ENCODE data around the gene UBASH3A.

The UBASH3A gene, protein sequence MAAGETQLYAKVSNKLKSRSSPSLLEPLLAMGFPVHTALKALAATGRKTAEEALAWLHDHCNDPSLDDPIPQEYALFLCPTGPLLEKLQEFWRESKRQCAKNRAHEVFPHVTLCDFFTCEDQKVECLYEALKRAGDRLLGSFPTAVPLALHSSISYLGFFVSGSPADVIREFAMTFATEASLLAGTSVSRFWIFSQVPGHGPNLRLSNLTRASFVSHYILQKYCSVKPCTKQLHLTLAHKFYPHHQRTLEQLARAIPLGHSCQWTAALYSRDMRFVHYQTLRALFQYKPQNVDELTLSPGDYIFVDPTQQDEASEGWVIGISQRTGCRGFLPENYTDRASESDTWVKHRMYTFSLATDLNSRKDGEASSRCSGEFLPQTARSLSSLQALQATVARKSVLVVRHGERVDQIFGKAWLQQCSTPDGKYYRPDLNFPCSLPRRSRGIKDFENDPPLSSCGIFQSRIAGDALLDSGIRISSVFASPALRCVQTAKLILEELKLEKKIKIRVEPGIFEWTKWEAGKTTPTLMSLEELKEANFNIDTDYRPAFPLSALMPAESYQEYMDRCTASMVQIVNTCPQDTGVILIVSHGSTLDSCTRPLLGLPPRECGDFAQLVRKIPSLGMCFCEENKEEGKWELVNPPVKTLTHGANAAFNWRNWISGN

DNA sequence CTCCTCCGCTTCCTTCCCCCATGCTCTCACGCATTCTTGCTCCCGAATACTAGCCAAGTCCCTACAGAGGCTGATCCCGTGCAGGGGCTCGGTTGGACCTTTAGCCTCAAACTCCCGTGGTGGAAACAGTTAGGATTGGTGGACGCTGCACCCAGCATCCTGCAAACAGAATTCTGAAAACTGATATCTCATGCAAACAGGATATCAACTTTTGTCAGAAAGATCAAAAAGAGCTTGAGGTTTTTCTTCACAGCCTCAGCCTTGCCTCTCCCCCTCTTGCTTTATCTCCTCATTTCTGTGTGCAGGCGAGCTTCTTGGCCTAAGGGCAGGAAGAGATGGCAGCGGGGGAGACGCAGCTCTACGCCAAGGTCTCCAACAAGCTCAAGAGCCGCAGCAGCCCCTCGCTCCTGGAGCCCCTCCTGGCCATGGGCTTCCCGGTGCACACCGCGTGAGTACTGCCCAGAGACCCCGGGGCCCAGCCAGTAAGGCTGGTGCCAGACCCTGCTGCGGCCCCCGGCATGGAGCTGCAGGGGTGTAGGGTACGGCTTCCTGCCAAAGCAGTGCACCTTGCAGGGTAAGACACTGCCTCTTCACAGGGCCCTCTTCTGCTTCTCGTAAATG is at the start of gene UBASH3A:
UBASH3A (plus strand) TSS at position 292 of the 621 bp plus-strand sequence; CDS start at position 336, 44 bp downstream.
- no peak for DNase-seq (ENCODE audit: low read depth in 3 of 3)

- no peak for DNase-seq (ENCODE audit: low read depth in 3 of 3)
These were observed 47.7 kb upstream of the UBASH3A start for GRCh38 chr21:42356046-42356445.

GRCh38 chr21:42356650-42357049 is 47.1 kb upstream of the UBASH3A start:
- DNase-seq (ENCODE audit: low read depth in 3 of 3): no peak

- DNase-seq (ENCODE audit: low read depth in 3 of 3): no peak
These were observed 46.4 kb upstream of the UBASH3A start for GRCh38 chr21:42357307-42357706.

DNA sequence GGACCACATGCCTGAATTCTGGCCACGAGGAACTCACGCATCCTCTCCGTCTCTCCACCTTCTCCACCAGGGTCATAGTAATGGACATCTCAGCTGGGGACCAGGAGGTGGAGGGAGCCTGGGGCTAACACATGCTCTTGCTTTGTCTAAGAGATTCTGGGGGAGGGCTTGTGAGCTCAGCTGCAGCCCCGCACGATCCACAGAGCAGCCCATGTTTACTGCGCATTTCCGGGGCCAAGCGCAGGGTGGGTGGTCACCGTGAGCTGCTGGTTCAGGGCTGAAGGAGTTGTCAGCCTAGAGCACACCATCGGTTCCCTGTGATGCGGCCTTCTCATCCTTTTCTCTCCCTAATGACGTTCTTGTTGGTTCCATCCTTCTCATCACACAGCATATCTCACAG is 45.4 kb upstream of the UBASH3A start:
- DNase-seq (ENCODE audit: low read depth in 3 of 3): no peak

- DNase-seq (ENCODE audit: low read depth in 3 of 3): no peak
These were observed 44.8 kb upstream of the UBASH3A start for GRCh38 chr21:42358937-42359336.

DNA sequence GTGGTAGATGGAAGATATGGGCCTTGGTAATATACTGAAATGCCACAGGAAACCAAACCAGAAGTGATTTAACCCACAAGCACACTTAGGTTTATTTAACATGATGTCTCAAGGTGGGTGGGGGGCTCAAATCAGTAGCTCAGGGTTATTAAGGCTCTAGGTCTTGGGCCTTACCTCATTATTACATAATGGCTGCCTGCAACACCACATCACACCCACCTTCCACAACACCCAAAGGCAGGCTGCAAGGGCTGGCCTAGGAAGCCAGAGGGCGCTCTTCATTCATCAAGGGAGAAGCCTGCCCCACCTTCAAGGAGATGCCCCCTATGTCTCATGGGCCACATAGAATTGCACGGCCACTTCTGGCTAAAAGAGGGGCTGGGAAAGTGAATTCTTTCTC is 43.4 kb upstream of the UBASH3A start:
- DNase-seq (ENCODE audit: low read depth in 3 of 3): no peak

DNA sequence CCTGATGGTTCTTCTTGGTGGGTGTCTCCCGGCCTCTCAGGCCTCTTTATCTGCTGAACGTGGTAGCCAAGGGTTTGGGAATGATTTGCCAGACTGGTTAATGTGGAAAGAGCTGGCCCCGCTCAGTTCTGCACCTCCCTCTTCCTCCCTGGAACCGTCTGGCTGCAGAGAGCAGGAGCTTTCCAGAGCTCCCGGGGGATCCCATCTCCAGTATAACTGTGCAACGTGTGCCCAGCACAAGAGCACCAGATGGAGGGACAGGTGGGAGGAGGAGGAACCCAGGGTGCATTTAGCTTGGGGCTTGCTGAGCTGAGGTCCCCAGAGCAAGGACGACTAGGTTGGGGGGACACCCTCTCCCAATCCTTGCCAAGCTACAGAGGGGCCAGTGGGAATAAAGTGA is 42.4 kb upstream of the UBASH3A start:
- DNase-seq (ENCODE audit: low read depth in 3 of 3): no peak

GRCh38 chr21:42362198-42362597 is 41.5 kb upstream of the UBASH3A start:
- no peak for DNase-seq (ENCODE audit: low read depth in 3 of 3)

GRCh38 chr21:42362700-42363099 is 41.0 kb upstream of the UBASH3A start:
- no peak for DNase-seq (ENCODE audit: low read depth in 3 of 3)

DNA sequence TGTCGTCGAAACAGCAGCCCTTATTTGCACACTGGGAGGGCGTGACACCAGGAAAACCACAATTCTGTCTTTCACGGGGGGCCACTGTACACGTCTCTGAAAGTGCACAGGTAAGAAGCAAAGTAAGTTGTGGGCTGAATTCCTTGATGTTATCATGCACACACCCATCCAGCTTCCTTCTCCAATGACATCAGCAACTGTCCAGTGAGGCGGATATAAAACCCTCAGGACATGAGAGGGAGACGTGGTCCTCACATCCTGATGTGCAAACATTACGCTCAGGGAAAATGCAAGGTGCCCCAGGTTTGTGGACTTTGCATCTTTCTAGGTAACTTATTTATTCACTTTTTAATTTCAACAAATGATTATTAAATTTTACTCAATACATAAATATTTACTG is 40.4 kb upstream of the UBASH3A start:
- DNase-seq (ENCODE audit: low read depth in 3 of 3): no peak

DNA sequence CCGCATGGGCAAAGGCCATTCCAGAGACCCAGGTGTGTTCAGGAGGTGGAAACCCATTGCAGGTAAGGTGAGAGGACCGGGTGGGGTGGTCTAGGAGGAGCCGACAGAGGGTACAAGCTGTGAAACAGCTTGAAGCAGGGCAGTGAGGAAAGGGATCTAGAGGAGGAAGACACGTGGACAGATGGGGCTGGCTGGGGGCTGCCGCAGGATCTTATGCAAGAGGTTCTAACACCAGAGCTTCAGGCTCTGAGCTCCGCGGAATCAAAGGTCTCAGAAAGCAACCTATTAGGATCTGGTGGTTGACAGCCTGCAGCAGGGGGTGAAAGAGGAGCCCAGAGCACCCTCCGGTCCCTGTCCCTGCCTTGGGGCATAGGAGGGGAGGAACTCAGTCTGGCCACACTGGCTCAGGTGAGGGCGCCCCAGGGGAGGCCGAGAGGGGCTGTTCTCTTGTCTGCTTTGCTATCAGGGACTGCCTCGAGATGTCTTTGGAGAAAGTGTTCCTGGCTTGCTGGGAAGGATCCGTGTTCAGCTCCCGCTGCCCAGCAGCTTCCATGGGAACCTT is 39.3 kb upstream of the UBASH3A start:
- no peak for DNase-seq (ENCODE audit: low read depth in 3 of 3)

DNA sequence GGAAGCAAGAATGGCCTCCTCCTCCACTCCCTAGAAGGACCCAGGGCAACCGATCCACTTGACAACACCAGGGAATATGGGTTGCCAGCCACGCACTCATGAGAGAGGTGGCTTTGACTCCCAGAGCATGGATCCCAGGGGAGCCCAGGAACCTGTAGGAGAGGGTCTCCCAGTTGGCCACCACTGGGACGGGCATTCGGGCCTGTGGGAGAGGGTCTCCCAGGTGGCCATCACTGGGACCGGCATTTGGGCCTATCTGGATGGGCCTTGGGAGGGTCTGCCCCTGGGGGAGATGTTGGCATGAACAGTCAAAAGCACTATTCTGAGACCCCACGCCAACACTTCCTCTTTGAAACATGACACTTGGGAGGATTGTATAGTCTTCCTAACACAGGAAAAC is 37.9 kb upstream of the UBASH3A start:
- DNase-seq (ENCODE audit: low read depth in 3 of 3): no peak

- DNase-seq (ENCODE audit: low read depth in 3 of 3): no peak
These were observed 37.3 kb upstream of the UBASH3A start, which contains the start of gene TFF1 for GRCh38 chr21:42366292-42367010. Gene TFF1 (minus strand): TSS chr21:42366535. CDS start chr21:42366495, 40 bp downstream.

- no peak for DNase-seq (ENCODE audit: low read depth in 3 of 3)
These were observed 36.1 kb upstream of the UBASH3A start for GRCh38 chr21:42367367-42368165.

GRCh38 chr21:42369821-42370220 is 33.9 kb upstream of the UBASH3A start:
- DNase-seq (ENCODE audit: low read depth in 3 of 3): no peak

GRCh38 chr21:42370894-42371654 is 32.6 kb upstream of the UBASH3A start:
- no peak for DNase-seq (ENCODE audit: low read depth in 3 of 3)

DNA sequence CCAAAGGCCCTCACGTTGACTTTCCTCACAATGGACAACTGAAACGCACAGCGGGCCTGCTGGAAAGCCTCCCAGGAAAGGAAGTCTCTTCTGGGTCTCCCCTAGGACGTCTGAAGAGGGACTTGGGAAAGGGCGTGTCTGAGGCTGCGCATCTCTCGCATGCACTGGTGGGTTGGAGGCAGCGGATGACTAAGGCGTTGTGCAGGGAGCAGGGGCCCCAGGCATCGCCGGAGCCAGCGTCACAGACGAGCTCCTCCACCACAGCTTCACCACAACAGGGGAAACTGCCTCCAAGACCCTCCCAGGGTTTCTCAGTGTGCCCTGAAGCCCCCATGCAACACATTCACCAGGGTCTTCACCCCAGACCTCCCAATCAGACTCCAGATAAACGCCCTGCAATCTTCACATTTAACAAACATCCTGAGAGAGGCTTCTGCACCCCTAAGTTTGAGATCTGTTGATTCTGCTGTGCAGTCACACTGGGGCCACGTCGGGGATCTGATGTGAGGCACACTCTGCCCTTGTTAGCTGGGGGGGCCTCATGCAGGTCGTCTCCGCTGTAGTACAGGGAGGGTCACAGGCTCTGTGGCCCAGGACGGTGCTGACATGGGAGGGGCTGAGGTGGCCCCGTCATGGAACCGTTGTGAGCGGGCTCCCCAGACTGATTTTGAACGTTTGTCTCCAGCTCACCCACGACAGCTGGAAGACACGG is 30.4 kb upstream of the UBASH3A start:
- no peak for DNase-seq (ENCODE audit: low read depth in 3 of 3)

DNA sequence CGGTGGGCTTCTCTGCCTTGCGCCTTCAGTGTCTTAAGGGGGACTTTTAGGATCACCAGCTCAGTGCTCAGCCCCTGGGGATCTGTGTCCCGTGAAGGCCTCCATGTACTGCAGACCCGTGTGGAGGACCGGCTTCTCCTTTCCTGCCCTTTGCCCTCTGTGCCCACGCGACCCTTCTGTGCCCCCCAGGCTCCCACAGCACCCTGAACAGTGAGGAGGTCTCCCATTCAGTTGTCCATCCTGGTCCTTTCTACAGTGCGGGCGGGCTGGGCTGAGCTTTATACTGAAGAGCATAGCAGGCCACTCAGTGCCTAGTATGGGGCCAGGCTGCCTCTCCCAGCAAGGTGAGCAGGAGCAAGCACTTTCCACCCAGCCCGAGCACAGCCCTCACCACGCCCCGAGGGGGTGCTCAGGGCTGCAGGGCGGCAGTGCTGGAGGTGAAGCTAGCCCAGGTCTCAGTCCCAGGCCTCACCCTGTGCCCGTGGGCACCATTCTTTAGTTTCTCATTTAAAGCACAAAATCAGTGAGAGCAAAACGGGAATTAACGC is 29.7 kb upstream of the UBASH3A start:
- no peak for DNase-seq (ENCODE audit: low read depth in 3 of 3)
